Esophagus (tissue), 2 donors: ENCODE data around the gene VTA1. TPM values are rescaled to one million over a fixed set of nuclear protein-coding genes. Genes with fewer than 3 reads are reported as not detected.

Experiments used
- H3K27ac ChIP-seq, 2 donors: one replicate each; pipeline ENCODE4 v1.5.1; 2013; ENCODE audit warnings: low read depth in 2 of 2, mild to moderate bottlenecking in 2 of 2, inconsistent platforms in 1 of 2, low read length in 1 of 2, moderate library complexity in 1 of 2
- H3K27me3 ChIP-seq, 2 donors: one replicate each; pipeline ENCODE4 v1.6.1; 2013; ENCODE audit warnings: low read length in 2 of 2, control low read depth in 1 of 2, mild to moderate bottlenecking in 1 of 2; ENCODE audit not compliant: insufficient read depth in 2 of 2, control insufficient read depth in 1 of 2
- H3K36me3 ChIP-seq, 2 donors: one replicate each; pipeline ENCODE4 v1.6.1; 2013; ENCODE audit warnings: low read length in 1 of 2; ENCODE audit not compliant: control insufficient read depth in 2 of 2, insufficient read depth in 2 of 2
- H3K4me1 ChIP-seq, 2 donors: one replicate each; pipeline ENCODE4 v1.6.1; 2013; ENCODE audit warnings: low read length in 1 of 2; ENCODE audit not compliant: control insufficient read depth in 2 of 2, insufficient read depth in 2 of 2
- H3K4me3 ChIP-seq, 2 donors: one replicate each; pipeline ENCODE4 v1.5.1; 2013; ENCODE audit warnings: low read length in 2 of 2, mild to moderate bottlenecking in 2 of 2, low read depth in 1 of 2, moderate library complexity in 1 of 2
- H3K9me3 ChIP-seq, 2 donors: one replicate each; pipeline ENCODE4 v1.6.1; 2013; ENCODE audit warnings: mild to moderate bottlenecking in 2 of 2, low read depth in 1 of 2, low read length in 1 of 2, moderate library complexity in 1 of 2; ENCODE audit not compliant: control insufficient read depth in 2 of 2, insufficient read depth in 1 of 2
- whole genome bisulfite sequencing, 2 donors: extraction: QIAGEN DNeasy Blood & Tissue Kit; methylation state at CpG; one replicate each; pipeline ENCODE4 v1.1.7; 2013; 5-methylcytosine and 5-hydroxymethylcytosine counted together
- polyA plus RNA-seq, 2 donors: library from polyadenylated mRNA; stranded (reverse); fragments of 200-250 nt; gene quantifications; one replicate each; pipeline ENCODE4 v1.2.3, GENCODE V29; 2013
- donor health status: healthy with polysubstance abuse.
- donor health status: Bipolar disorder and iron deficiency.

Gene VTA1
- polyA plus RNA-seq, 2 donors: 21.4 to 36.8 TPM

DNA sequence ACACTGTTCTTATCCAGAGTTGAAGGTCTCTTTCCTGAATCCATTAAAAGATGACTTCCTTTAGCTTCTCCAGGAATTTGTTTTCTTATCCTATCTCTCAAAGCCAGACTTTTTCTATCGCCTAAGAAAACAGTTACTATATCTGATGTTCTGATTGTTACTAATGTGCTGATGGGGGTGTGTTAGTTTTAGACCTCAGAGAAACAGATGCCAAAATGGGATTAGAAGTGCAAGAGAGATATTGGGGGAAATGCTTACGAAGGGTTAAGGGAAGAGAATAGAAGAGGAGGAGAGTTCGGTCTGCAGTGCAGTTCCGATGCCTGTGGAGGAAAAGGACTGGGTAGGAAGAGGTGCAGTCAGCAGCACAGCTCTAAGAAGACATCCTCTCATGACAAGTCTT lies 119.0 kb downstream of the VTA1 start:
- no peaks in the 10 kb centered on the region for H3K9me3 ChIP-seq
- no peaks in the 10 kb centered on the region for H3K36me3 ChIP-seq
- no peaks in the 10 kb centered on the region for H3K27me3 ChIP-seq
- H3K27ac ChIP-seq: no peak overlapping the region
- H3K4me3 ChIP-seq: no peak overlapping the region
- H3K4me1 ChIP-seq: no peaks in the 10 kb centered on the region
- WGBS, 2 donors: 77 to 86% methylated on average over 4 of the region's 4 CpGs

DNA sequence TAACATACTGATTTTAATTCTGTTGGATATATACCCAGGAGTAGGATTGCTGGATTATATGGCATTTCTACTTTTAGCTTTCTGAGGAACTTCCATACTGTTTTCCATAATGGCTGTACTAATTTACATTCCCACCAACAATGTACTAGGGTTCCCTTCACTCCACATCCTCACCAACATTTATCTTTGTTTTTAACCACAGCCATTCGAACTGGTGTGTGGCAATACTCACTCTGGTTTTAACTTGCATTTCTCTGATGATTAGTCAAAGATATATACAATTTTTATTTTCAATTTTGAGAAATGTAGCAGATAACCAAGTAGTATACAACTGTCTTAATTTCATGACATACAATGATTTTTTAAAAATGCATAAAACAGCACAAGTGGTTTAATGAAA lies 124.4 kb downstream of the VTA1 start:
- Histone ChIP-seq H3K27ac (no peak overlapping the region), H3K4me1 (no peaks in the 10 kb centered on the region), H3K4me3 (no peak overlapping the region), H3K36me3 (no peaks in the 10 kb centered on the region), H3K9me3 (no peaks in the 10 kb centered on the region), H3K27me3 (no peaks in the 10 kb centered on the region)
- WGBS, 2 donors: 82 to 90% methylated on average over 1 of the region's 1 CpG

Other genes with a start within 250 kb of the VTA1 start
- gene GJE1, start 14.3 kb upstream of the VTA1 start, polyA plus RNA-seq: not detected
- not detected for gene NMBR, start 141 bp upstream of the VTA1 start, polyA plus RNA-seq
- 1 to 10 TPM; 6.8 to 7.0 TPM for gene ADGRG6, start 154.7 kb downstream of the VTA1 start, polyA plus RNA-seq